HL-60/S4 treated with phorbol 12-myristate 13-acetate at 8.2 ng/mL for 4 days and 3 days (cell line): Measurements from ENCODE around the gene TFPI.
"Not testable (repeated sequence)": the region's sequence is repeated elsewhere in the genome, so short reads cannot be mapped to it uniquely, and the experiment has no call there.

Experiments
- in situ Hi-C: fragments of 300-500 bp; cut with MboI; formaldehyde crosslinking; loops from 2 replicates; pipeline ENCODE4 v1.15.0; 2022; ENCODE audit warnings: low sequenced_read_pairs

Gene TFPI

GRCh38 chr2:187554011-187554703 is at the start of gene TFPI:
Gene TFPI (minus strand): TSS chr2:187554435. CDS start chr2:187503768, 50,667 bp downstream.
- in situ Hi-C loops: no loop called here

DNA sequence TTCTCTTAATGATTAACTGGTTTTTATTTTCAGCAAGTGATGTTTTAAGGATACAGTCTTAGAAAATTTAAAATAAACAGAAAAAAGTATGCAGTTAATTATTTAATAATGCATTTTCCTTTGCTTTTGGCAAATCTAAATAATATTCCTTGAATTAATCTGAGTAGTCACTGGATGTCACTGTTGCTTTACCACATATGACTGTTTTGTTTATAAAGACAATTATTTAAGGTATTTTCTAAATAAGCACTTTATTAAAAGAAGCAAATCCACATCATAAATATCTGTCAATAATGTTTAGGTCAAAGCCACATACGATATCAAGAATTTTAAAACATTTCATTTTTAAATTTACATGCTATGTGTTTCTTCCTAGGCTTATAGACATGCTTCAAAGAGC is 40.6 kb upstream of the TFPI start:
- in situ Hi-C loops: no loop called here

DNA sequence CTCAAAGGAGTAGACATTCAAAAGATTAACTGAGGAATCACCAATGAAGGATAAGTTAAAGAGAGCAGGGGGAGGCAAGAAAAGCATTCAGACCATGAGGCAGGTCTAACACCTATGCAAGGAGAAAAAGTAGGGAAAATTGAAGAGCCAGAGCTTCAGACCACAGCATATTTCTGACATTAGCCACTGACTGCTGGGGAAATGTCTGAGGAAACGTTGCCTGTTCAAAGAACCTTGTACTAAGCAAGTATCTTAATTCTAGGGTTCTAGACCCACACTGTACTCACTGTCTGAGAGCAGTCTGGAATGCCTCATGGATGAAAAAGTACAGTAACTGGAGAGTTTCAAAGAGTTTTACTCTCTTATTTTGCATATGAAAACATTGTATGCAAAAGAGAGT is 39.5 kb upstream of the TFPI start:
- in situ Hi-C loops: no loop called here

DNA sequence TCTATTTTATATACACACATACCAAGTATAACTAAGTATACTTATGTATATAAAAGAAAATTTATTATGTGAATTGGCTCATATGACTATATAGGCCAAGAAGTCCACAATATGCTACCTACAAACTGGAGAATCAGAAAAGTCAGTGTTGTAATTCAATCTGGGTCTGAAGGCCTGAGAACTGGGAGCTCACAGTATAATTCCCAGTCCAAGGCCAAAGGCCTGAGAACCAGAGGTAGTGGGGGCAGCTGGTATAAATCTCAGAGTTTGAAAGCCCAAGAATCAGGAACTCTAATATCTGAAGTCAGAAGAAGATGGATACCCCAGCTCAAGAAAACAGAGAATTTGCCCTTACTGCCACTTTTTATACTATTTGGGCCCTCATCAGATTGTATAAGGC is 38.9 kb upstream of the TFPI start:
- in situ Hi-C loops: no loop called here

DNA sequence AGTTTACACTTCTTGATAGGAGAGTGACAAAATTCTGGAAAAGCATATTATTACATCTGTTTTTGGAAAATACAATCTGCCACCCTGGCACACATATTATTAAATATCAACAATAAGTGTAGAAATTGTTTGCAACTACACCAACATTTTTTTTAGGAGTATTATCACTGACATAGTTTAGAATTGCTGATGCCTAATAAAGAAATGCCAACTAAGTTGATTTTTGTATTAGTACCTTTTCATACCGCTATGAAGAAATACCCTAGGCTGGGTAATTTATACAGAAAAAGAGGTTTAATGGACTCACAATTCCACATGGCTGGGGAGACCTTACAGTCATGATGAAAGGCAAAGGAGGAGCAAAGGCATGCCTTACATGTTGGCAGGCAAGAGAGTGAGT is 35.9 kb upstream of the TFPI start:
- in situ Hi-C loops: no loop called here

DNA sequence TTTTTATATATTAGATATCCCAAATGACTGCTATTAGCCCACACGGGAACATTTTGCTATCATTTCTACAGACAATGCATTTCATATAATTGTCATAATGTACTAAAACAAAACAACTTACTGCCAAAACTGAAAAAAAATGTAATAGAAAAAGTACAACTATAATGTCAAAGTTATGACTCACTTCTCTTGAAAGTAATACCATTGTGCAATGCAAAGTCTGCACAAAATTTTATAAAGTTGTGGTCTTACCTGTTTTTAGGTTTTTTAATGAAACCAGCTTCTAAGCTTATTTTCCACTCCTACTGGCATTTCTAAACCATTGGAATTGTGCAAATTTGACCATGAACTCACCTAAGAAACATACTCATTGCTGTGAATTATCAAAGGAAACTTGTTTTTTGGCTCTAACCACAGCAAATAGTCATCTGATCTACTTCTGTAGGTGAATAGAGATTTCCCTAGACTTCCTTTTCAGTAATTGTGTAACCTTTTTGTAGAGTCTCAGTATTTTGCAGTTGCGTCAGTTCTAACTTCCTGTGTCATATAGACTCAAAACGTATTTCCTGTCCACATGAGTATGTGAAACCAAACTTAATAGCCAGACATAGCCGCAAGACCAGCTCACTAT is 31.9 kb upstream of the TFPI start:
- in situ Hi-C loops: no loop called here

- in situ Hi-C loops: no loop called here
Observed at GRCh38 chr2:187581125-187581896, 27.1 kb upstream of the TFPI start.

GRCh38 chr2:187580462-187581124 is 26.4 kb upstream of the TFPI start:
- in situ Hi-C loops: no loop called here

GRCh38 chr2:187577310-187577709 is 23.1 kb upstream of the TFPI start:
- in situ Hi-C loops: no loop called here

DNA sequence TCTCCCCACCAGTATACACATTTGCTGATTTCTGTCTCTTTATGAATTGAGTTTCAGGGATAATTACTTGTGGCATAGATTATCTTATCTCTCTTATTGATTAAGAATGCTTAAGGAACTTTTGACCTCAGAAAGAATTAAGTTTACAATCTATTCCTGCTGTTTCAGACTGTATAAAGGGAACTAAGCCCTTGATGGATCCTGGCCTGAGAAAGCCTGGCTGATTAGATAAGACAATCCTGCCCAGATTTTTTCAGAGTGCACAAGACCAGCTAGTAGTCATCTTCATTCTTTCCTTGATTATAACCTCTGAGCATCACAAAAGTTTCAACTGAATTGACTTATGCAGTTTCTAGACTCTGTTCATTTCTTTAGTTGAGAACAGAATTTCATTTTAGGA is 22.7 kb upstream of the TFPI start:
- in situ Hi-C loops: no loop called here

DNA sequence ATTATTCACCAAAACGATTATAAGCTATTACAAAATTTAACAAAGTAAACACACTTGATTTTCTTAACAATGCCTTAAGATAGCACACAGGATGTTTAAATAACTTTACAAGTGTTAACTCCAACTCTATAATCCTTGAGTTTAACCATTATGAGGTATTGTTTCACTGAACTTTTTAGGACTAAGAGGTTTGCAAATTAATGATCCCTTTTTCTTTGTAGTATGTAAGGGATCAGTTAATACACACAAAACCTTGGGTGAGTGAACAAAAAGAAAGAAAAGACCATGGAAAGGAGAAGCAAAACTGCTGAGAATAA is 21.5 kb upstream of the TFPI start:
- in situ Hi-C loops: no loop called here

DNA sequence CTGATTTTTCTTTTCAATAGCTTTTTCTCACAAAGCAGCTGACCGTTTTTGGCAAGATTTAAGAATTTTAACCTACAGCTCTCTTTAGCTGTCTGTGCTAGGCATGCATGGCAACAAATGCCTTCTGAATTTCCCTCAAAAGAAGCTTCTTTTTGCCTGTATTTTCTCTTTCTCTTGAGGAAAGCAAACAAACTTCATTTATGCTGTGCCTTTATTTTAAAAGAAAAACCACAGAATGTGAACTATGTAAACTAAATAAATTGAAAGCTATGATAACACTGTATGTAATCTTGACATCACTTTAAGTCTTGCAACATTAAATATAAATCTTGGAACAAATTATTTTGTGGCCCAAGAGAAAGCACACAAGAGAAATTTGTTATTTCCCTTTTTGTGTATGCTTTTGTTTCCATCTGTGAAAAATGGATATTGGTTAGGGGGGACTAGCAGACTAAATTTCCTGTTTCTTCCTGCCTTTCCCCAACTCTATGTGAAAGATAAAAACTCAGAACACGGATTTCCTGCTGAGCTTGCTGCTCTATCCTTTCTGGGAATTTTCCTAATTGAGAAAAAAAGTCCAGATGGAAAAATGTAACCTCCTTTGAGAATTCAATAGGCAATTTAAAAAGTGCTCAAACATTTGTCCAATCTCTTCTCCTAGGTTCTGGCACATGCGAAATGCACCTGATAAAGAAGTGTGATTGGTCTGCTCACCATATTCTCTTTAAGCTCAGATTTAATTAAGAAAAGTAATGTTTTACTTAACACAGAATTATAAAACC is 20.9 kb upstream of the TFPI start:
- in situ Hi-C loops: no loop called here

DNA sequence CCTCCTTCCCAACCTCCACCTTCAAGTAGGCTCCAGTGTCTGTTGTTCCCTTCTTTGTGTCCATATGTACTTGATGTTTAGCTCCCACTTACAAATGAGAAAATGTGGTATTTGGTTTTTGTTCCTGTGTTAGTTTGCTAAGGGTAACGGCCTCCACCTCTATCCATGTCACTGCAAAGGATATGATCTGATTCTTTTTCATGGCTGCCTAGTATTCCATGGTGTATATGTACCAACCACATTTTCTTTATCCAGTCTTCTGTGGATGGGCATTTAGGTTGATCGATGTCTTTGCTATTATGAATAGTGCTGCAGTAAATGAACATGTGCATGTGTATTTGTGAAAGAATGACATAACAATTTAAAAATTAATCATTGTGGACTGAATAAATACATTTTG is 19.5 kb upstream of the TFPI start:
- in situ Hi-C loops: no loop called here

DNA sequence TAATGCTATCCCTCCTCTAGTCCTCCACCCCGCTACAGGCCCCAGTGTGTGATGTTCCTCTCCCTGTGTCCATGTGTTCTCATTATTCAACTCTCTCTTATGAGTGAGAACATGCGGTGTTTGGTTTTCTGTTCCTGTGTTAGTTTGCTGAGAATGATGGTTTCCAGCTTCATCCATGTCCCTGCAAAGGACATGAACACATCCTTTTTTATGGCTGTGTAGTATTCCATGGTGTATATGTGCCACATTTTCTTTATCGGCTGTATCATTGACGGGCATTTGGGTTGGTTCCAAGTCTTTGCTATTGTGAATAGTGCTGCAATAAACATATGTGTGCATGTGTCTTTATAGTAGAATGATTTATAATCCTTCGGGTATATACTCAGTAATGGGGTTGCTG is 17.8 kb upstream of the TFPI start:
- in situ Hi-C loops: not testable (repeated sequence)

- in situ Hi-C loops: no loop called here
Observed at GRCh38 chr2:187569571-187569970, 15.3 kb upstream of the TFPI start.

GRCh38 chr2:187569042-187569441 is 14.8 kb upstream of the TFPI start:
- in situ Hi-C loops: no loop called here

GRCh38 chr2:187567126-187567525 is 12.9 kb upstream of the TFPI start:
- in situ Hi-C loops: no loop called here

- in situ Hi-C loops: no loop called here
Observed at GRCh38 chr2:187566712-187567111, 12.5 kb upstream of the TFPI start.

DNA sequence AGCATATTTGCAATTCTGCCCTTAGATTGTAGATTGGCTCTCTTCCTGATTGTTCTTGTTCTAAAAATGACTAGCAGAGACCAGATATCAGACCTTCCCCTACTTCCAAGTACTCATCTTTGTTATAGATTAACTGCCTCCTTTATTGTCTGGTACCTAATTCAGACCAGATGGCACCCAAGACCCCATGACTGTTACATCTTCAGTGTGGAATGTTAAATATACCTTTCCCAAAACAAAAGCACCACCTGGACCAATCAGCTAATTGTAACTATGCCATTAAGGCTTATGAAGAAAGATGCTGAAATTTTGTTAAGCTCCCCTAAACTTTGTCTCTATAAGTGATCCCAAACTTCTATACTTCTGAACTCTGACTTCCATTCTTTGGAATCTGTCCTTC is 12.0 kb upstream of the TFPI start:
- in situ Hi-C loops: no loop called here

- in situ Hi-C loops: not testable (repeated sequence)
Observed at GRCh38 chr2:187565618-187566017, 11.4 kb upstream of the TFPI start.

DNA sequence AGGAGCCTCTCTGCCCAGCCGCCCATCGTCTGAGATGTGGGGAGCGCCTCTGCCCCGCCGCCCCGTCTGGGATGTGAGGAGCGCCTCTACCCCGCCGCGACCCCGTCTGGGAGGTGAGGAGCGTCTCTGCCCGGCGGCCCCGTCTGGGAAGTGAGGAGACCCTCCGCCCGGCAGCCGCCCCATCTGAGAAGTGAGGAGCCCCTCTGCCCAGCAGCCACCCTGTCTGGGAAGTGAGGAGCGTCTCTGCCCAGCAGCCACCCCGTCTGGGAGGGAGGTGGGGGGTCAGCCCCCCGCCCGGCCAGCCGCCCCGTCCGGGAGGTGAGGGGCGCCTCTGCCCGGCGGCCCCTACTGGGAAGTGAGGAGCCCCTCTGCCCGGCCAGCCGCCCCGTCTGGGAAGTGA is 2.3 kb upstream of the TFPI start:
- in situ Hi-C loops: not testable (repeated sequence)
